Liver (tissue), 9 donors: ENCODE data around the gene VWA3B. TPM values are rescaled to one million over a fixed set of nuclear protein-coding genes. Genes with fewer than 3 reads are reported as not detected.

Experiments
- DNase-seq: peaks from one replicate; pipeline ENCODE4 v3.0.0-alpha.2; 2017; ENCODE audit warnings: low spot score
- H3K27ac ChIP-seq, 2 donors: one replicate each; pipeline ENCODE4 v1.7.0; 2013; ENCODE audit warnings: inconsistent platforms in 2 of 2, low read length in 2 of 2, control low read depth in 1 of 2, low read depth in 1 of 2, mild to moderate bottlenecking in 1 of 2
- H3K27me3 ChIP-seq, 4 donors: one replicate each; pipeline versions ENCODE4 v1.6.1 to v1.7.0; 2013; ENCODE audit warnings: low read length in 3 of 4, inconsistent platforms in 1 of 4, mild to moderate bottlenecking in 1 of 4, moderate library complexity in 1 of 4; ENCODE audit not compliant: control insufficient read depth in 4 of 4, insufficient read depth in 4 of 4
- H3K36me3 ChIP-seq, 4 donors: one replicate each; pipeline versions ENCODE4 v1.6.1 to v1.7.0; 2013; ENCODE audit warnings: low read length in 3 of 4, mild to moderate bottlenecking in 3 of 4, low read depth in 1 of 4, moderate library complexity in 1 of 4; ENCODE audit not compliant: control insufficient read depth in 4 of 4, insufficient read depth in 3 of 4
- H3K4me1 ChIP-seq, 4 donors: one replicate each; pipeline versions ENCODE4 v1.6.1 to v1.7.0; 2013; ENCODE audit warnings: low read length in 3 of 4, mild to moderate bottlenecking in 3 of 4, moderate library complexity in 1 of 4; ENCODE audit not compliant: control insufficient read depth in 4 of 4, insufficient read depth in 4 of 4
- H3K4me3 ChIP-seq, 3 donors: one replicate each; pipeline versions ENCODE4 v1.6.1 to v1.7.0; 2013; ENCODE audit warnings: low read length in 3 of 3, control low read depth in 1 of 3, low read depth in 1 of 3, mild to moderate bottlenecking in 1 of 3
- H3K9ac ChIP-seq, 2 donors: one replicate each; pipeline ENCODE4 v1.7.0; 2013; ENCODE audit warnings: low read length in 2 of 2, mild to moderate bottlenecking in 2 of 2, moderate library complexity in 2 of 2, control low read depth in 1 of 2, low read depth in 1 of 2
- H3K9me3 ChIP-seq, 4 donors: one replicate each; pipeline versions ENCODE4 v1.6.1 to v1.7.0; 2013; ENCODE audit warnings: low read length in 3 of 4; ENCODE audit not compliant: control insufficient read depth in 4 of 4
- ATF3 ChIP-seq: IDR thresholded peaks from 2 replicates; pipeline ENCODE4 v1.6.1; 2016; ENCODE audit warnings: antibody characterized with exemption
- EGR1 ChIP-seq, 2 donors: IDR thresholded peaks; 2 replicates each; pipeline ENCODE4 v1.6.1; 2016 to 2018; ENCODE audit warnings: antibody characterized with exemption in 2 of 2, low read depth in 2 of 2
- FOXA1 ChIP-seq: IDR thresholded peaks from 2 replicates; pipeline ENCODE4 v1.6.1; 2016; ENCODE audit warnings: antibody characterized with exemption
- FOXA2 ChIP-seq: IDR thresholded peaks from 2 replicates; pipeline ENCODE4 v1.6.1; 2016; ENCODE audit warnings: antibody characterized with exemption
- GABPA ChIP-seq, 2 donors: IDR thresholded peaks in 1 of 2; conservative IDR thresholded peaks in 1 of 2; 2 replicates each; pipeline ENCODE4 v1.6.1; 2016; ENCODE audit warnings: antibody characterized with exemption in 2 of 2, mild to moderate bottlenecking in 1 of 2, moderate library complexity in 1 of 2
- HNF4A ChIP-seq, 2 donors: conservative IDR thresholded peaks; 2 replicates each; pipeline ENCODE4 v1.6.1; 2016; ENCODE audit warnings: antibody characterized with exemption in 2 of 2, mild to moderate bottlenecking in 2 of 2
- HNF4G ChIP-seq: IDR thresholded peaks from 2 replicates; pipeline ENCODE4 v1.6.1; 2016; ENCODE audit warnings: antibody characterized with exemption
- JUND ChIP-seq, 2 donors: IDR thresholded peaks; 2 replicates each; pipeline ENCODE4 v1.6.1; 2016; ENCODE audit warnings: antibody characterized with exemption in 2 of 2
- MAX ChIP-seq: IDR thresholded peaks from 2 replicates; pipeline ENCODE4 v1.6.1; 2016; ENCODE audit warnings: antibody characterized with exemption
- NR2F2 ChIP-seq: IDR thresholded peaks from 2 replicates; pipeline ENCODE4 v1.6.1; 2016; ENCODE audit warnings: antibody characterized with exemption
- RAD21 ChIP-seq, 2 donors: IDR thresholded peaks; 2 replicates each; pipeline ENCODE4 v1.6.1; 2016; ENCODE audit warnings: antibody characterized with exemption in 2 of 2, mild to moderate bottlenecking in 2 of 2
- RXRA ChIP-seq, 2 donors: IDR thresholded peaks; 2 replicates each; pipeline ENCODE4 v1.6.1; 2017 to 2018; ENCODE audit warnings: antibody characterized with exemption in 2 of 2, mild to moderate bottlenecking in 1 of 2
- SP1 ChIP-seq: IDR thresholded peaks from 2 replicates; pipeline ENCODE4 v1.6.1; 2018; ENCODE audit warnings: antibody characterized with exemption, mild to moderate bottlenecking
- TAF1 ChIP-seq: conservative IDR thresholded peaks from 2 replicates; pipeline ENCODE4 v1.6.1; 2016; ENCODE audit warnings: antibody characterized with exemption, mild to moderate bottlenecking
- YY1 ChIP-seq: IDR thresholded peaks from 2 replicates; pipeline ENCODE4 v1.6.1; 2016; ENCODE audit warnings: antibody characterized with exemption, mild to moderate bottlenecking
- WGBS: extraction: QIAGEN DNeasy Blood & Tissue Kit; methylation state at CpG from one replicate; pipeline ENCODE4 v1.1.7; 2013; 5-methylcytosine and 5-hydroxymethylcytosine counted together
- polyA plus RNA-seq, 2 donors: library from polyadenylated mRNA; stranded (reverse) in 1 of 2; unstranded in 1 of 2; fragments of 200-250 nt in 1 of 2; fragments of >200 nt in 1 of 2; fragmentation: Nextera tagmentation in 1 of 2; extraction: Ambion mirVana in 1 of 2; gene quantifications; one replicate each; pipeline versions ENCODE4 v1.2.1 to v1.2.3, GENCODE V29; 2013 to 2015
- total RNA-seq, 2 donors: library from RNA; depleted of rRNA; stranded (reverse); fragments of >200 nt; gene quantifications; one replicate each; pipeline ENCODE4 v1.2.3, GENCODE V29; 2014
- TF ChIP-seq, protein P1 (sequence below): fragments of 150-350 bp; IDR thresholded peaks from 2 replicates; pipeline ENCODE4 v1.5.1; 2017; ENCODE audit warnings: improper control_type of control experiment, low read depth, low read length; ENCODE audit not compliant: missing input control
- TF ChIP-seq, protein P2 (sequence below): IDR thresholded peaks from 2 replicates; pipeline ENCODE4 v1.6.1; 2016; ENCODE audit warnings: antibody characterized with exemption
- TF ChIP-seq, protein P3 (sequence below): IDR thresholded peaks from 2 replicates; pipeline ENCODE4 v1.6.1; 2016; ENCODE audit warnings: antibody characterized with exemption, mild to moderate bottlenecking
- donor health status: healthy.
- donor health status: healthy.
- donor health status: healthy.
- donor health status: healthy.
- donor health status: healthy.

VWA3B gene
- total and polyA plus RNA-seq, 4 donors: 0.08 TPM; not detected in 3

GRCh38 chr2:98329549-98329948 is 242.6 kb downstream of the VWA3B start:
- Histone ChIP-seq H3K9ac (no peak overlapping the region), H3K27ac (no peak overlapping the region), H3K4me3 (no peak overlapping the region), H3K27me3 (no peaks in the 10 kb centered on the region), H3K9me3 (peaks cover 0 to 9% (median 2%) of the 10 kb centered on the region in 4 donors), H3K36me3 (no peaks in the 10 kb centered on the region), H3K4me1 (no peaks in the 10 kb centered on the region)
- TF ChIP-seq JUND (IDR thresholded peaks at IDR 0.05) (no peak), HNF4G (no peak), YY1 (no peak), NR2F2 (no peak), TAF1 (no peak), FOXA1 (no peak), EGR1 (IDR thresholded peaks at IDR 0.05; ENCODE audit: low read depth in 2 of 2) (no peak), RAD21 (IDR thresholded peaks at IDR 0.05) (no peak), RXRA (IDR thresholded peaks at IDR 0.05) (no peak), GABPA (IDR thresholded peaks at IDR 0.05 in 1 of 2, conservative IDR thresholded peaks at IDR 0.05 in 1 of 2) (no peak), SP1 (no peak), ATF3 (no peak), MAX (no peak), HNF4A (conservative IDR thresholded peaks at IDR 0.05) (no peak)
- TF ChIP-seq, protein P1, sequence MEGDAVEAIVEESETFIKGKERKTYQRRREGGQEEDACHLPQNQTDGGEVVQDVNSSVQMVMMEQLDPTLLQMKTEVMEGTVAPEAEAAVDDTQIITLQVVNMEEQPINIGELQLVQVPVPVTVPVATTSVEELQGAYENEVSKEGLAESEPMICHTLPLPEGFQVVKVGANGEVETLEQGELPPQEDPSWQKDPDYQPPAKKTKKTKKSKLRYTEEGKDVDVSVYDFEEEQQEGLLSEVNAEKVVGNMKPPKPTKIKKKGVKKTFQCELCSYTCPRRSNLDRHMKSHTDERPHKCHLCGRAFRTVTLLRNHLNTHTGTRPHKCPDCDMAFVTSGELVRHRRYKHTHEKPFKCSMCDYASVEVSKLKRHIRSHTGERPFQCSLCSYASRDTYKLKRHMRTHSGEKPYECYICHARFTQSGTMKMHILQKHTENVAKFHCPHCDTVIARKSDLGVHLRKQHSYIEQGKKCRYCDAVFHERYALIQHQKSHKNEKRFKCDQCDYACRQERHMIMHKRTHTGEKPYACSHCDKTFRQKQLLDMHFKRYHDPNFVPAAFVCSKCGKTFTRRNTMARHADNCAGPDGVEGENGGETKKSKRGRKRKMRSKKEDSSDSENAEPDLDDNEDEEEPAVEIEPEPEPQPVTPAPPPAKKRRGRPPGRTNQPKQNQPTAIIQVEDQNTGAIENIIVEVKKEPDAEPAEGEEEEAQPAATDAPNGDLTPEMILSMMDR: no peak
- TF ChIP-seq, protein P2, sequence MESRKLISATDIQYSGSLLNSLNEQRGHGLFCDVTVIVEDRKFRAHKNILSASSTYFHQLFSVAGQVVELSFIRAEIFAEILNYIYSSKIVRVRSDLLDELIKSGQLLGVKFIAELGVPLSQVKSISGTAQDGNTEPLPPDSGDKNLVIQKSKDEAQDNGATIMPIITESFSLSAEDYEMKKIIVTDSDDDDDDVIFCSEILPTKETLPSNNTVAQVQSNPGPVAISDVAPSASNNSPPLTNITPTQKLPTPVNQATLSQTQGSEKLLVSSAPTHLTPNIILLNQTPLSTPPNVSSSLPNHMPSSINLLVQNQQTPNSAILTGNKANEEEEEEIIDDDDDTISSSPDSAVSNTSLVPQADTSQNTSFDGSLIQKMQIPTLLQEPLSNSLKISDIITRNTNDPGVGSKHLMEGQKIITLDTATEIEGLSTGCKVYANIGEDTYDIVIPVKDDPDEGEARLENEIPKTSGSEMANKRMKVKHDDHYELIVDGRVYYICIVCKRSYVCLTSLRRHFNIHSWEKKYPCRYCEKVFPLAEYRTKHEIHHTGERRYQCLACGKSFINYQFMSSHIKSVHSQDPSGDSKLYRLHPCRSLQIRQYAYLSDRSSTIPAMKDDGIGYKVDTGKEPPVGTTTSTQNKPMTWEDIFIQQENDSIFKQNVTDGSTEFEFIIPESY: no peak
- TF ChIP-seq, protein P3, sequence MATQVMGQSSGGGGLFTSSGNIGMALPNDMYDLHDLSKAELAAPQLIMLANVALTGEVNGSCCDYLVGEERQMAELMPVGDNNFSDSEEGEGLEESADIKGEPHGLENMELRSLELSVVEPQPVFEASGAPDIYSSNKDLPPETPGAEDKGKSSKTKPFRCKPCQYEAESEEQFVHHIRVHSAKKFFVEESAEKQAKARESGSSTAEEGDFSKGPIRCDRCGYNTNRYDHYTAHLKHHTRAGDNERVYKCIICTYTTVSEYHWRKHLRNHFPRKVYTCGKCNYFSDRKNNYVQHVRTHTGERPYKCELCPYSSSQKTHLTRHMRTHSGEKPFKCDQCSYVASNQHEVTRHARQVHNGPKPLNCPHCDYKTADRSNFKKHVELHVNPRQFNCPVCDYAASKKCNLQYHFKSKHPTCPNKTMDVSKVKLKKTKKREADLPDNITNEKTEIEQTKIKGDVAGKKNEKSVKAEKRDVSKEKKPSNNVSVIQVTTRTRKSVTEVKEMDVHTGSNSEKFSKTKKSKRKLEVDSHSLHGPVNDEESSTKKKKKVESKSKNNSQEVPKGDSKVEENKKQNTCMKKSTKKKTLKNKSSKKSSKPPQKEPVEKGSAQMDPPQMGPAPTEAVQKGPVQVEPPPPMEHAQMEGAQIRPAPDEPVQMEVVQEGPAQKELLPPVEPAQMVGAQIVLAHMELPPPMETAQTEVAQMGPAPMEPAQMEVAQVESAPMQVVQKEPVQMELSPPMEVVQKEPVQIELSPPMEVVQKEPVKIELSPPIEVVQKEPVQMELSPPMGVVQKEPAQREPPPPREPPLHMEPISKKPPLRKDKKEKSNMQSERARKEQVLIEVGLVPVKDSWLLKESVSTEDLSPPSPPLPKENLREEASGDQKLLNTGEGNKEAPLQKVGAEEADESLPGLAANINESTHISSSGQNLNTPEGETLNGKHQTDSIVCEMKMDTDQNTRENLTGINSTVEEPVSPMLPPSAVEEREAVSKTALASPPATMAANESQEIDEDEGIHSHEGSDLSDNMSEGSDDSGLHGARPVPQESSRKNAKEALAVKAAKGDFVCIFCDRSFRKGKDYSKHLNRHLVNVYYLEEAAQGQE: no peak
- no peak for DNase-seq
- 83% methylated on average over 4 of the region's 4 CpGs for WGBS

GRCh38 chr2:98332989-98333388 is 246.0 kb downstream of the VWA3B start:
- TF ChIP-seq MAX (no peak), GABPA (IDR thresholded peaks at IDR 0.05 in 1 of 2, conservative IDR thresholded peaks at IDR 0.05 in 1 of 2) (no peak), FOXA2 (no peak), JUND (IDR thresholded peaks at IDR 0.05) (no peak), RXRA (IDR thresholded peaks at IDR 0.05) (no peak), NR2F2 (no peak)
- Histone ChIP-seq H3K27me3 (no peaks in the 10 kb centered on the region), H3K27ac (no peak overlapping the region), H3K9me3 (peaks cover 0 to 3% (median under 1%) of the 10 kb centered on the region in 4 donors), H3K9ac (no peak overlapping the region), H3K4me3 (no peak overlapping the region), H3K36me3 (no peaks in the 10 kb centered on the region), H3K4me1 (no peaks in the 10 kb centered on the region)
- DNase-seq: no peak
- WGBS: 81% methylated on average over 5 of the region's 5 CpGs
